ENCODE measurements around the gene KRTAP4-9.

- no peak for TF ChIP-seq POLR2AphosphoS5 (IDR thresholded peaks at IDR 0.05; ENCODE audit: low read depth, low read length)
- no peak for TF ChIP-seq EZH2 (IDR thresholded peaks at IDR 0.05)
Observed at GRCh38 chr17:41057547-41057946, 47.6 kb upstream of the KRTAP4-9 start.
